Activated T-cell treated with anti-CD3 and anti-CD28 coated beads for 48 hours (primary cell): ENCODE results near the gene LINC00305.

Source experiments
- DNase-seq: peaks from one replicate; pipeline ENCODE4 v3.0.0-alpha.2; 2020; ENCODE audit warnings: low read depth

The LINC00305 gene

GRCh38 chr18:64111950-64112349 lies 36.9 kb downstream of the LINC00305 start:
- no peak for DNase-seq

- DNase-seq: no peak
Observed at GRCh38 chr18:64110692-64111480, 38.0 kb downstream of the LINC00305 start.

- no peak for DNase-seq
Observed at GRCh38 chr18:64103986-64104385, 44.9 kb downstream of the LINC00305 start.

GRCh38 chr18:64100116-64100922 lies 48.6 kb downstream of the LINC00305 start:
- DNase-seq: no peak

- DNase-seq: no peak
Observed at GRCh38 chr18:64099244-64099643, 49.6 kb downstream of the LINC00305 start.

- no peak for DNase-seq
Observed at GRCh38 chr18:64097497-64097896, 51.4 kb downstream of the LINC00305 start.

- no peak for DNase-seq
Observed at GRCh38 chr18:64095056-64095455, 53.8 kb downstream of the LINC00305 start.

- DNase-seq: no peak
Observed at GRCh38 chr18:64094210-64094609, 54.7 kb downstream of the LINC00305 start.

GRCh38 chr18:64091526-64091925 lies 57.4 kb downstream of the LINC00305 start:
- no peak for DNase-seq

- no peak for DNase-seq
Observed at GRCh38 chr18:64090876-64091275, 58.0 kb downstream of the LINC00305 start.

- no peak for DNase-seq
Observed at GRCh38 chr18:64083916-64084315, 65.0 kb downstream of the LINC00305 start.

- no peak for DNase-seq
Observed at GRCh38 chr18:64082513-64082912, 66.4 kb downstream of the LINC00305 start.

- no peak for DNase-seq
Observed at GRCh38 chr18:64082054-64082453, 66.8 kb downstream of the LINC00305 start.

GRCh38 chr18:64073971-64074370 lies 74.9 kb downstream of the LINC00305 start:
- no peak for DNase-seq

- DNase-seq: no peak
Observed at GRCh38 chr18:64055019-64055418, 93.9 kb downstream of the LINC00305 start.

GRCh38 chr18:64053246-64053645 lies 95.6 kb downstream of the LINC00305 start:
- DNase-seq: no peak

- DNase-seq: no peak
Observed at GRCh38 chr18:64052772-64053171, 96.1 kb downstream of the LINC00305 start.

- DNase-seq: no peak
Observed at GRCh38 chr18:64044616-64045015, 104.3 kb downstream of the LINC00305 start.

- no peak for DNase-seq
Observed at GRCh38 chr18:64042728-64043358, 106.0 kb downstream of the LINC00305 start.

- no peak for DNase-seq
Observed at GRCh38 chr18:64037812-64038414, 111.0 kb downstream of the LINC00305 start.

GRCh38 chr18:64032312-64032711 lies 116.6 kb downstream of the LINC00305 start:
- DNase-seq: no peak

GRCh38 chr18:64031411-64031810 lies 117.5 kb downstream of the LINC00305 start:
- DNase-seq: no peak
